ENCODE results near the gene DUSP9.

DNA sequence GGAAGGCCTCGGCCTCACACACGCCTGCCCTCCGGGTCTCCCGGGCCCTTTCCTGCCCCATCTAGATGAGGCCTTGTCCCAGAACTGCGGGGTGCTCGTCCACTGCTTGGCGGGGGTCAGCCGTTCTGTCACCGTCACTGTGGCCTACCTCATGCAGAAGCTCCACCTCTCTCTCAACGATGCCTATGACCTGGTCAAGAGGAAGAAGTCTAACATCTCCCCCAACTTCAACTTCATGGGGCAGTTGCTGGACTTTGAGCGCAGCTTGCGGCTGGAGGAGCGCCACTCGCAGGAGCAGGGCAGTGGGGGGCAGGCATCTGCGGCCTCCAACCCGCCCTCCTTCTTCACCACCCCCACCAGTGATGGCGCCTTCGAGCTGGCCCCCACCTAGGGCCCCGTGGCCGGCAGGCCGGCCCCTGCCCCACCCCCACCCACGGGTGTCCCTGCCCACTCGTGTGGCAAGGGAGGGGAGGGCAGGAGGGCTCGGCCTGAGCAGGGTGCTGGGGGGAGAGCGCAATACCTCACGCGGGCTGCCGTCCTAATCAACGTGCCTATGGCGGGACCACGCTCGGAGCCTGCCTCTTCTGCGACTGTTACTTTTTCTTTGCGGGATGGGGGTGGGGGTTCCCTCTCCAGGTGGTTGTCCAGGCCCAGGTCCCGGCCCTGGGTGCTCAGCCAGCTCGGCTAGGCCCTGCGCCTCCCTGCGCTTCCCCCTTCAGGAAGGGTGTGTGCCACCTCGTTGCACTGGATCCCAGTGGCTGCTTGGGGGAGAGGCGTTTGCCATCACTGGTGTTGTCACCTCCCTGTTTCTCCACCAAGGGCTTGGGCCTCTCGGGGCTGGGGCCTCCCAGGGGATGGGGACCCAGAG, 3.1 kb downstream of the DUSP9 start:
- TF ChIP-seq, protein P1, sequence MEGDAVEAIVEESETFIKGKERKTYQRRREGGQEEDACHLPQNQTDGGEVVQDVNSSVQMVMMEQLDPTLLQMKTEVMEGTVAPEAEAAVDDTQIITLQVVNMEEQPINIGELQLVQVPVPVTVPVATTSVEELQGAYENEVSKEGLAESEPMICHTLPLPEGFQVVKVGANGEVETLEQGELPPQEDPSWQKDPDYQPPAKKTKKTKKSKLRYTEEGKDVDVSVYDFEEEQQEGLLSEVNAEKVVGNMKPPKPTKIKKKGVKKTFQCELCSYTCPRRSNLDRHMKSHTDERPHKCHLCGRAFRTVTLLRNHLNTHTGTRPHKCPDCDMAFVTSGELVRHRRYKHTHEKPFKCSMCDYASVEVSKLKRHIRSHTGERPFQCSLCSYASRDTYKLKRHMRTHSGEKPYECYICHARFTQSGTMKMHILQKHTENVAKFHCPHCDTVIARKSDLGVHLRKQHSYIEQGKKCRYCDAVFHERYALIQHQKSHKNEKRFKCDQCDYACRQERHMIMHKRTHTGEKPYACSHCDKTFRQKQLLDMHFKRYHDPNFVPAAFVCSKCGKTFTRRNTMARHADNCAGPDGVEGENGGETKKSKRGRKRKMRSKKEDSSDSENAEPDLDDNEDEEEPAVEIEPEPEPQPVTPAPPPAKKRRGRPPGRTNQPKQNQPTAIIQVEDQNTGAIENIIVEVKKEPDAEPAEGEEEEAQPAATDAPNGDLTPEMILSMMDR (IDR thresholded peaks at IDR 0.05): no peak
- TF ChIP-seq EZH2 (IDR thresholded peaks at IDR 0.05) (no peak), EZH2phosphoT487 (IDR thresholded peaks at IDR 0.05) (no peak)
